ENCODE measurements around the gene CCL4. TPM values are rescaled to one million over a fixed set of nuclear protein-coding genes. Genes with fewer than 3 reads are reported as not detected.
"Not testable (repeated sequence)": the region's sequence is repeated elsewhere in the genome, so short reads cannot be mapped to it uniquely, and the experiment has no call there.

Gene CCL4
- total RNA-seq, 3 donors from 2014 or later, result 2.6 to 12.0 (median 5.2) TPM

GRCh38 chr17:36089888-36090836, 13.5 kb upstream of the CCL4 start, which contains the start of gene CCL3:
TSS of gene CCL3 (minus strand) at chr17:36090143. CDS start at chr17:36090058, 85 bp downstream.
- no peak for DNase-seq (ENCODE audit: low spot score in 2 of 2)
- intact Hi-C loops (cut with DNase I; ENCODE audit: low total_unique reads), result no loop called here
- Histone ChIP-seq H3K9me3 (no peaks in the 10 kb centered on the region), H3K4me1 (no peaks in the 10 kb centered on the region), H3K4me3 (no peak within 1 kb of the TSS), H3K36me3 (no peaks in the 10 kb centered on the region), H3K27ac (no peak within 1 kb of the TSS), H3K27me3 (no peaks in the 10 kb centered on the region)
- TF ChIP-seq CTCF (IDR thresholded peaks at IDR 0.05) (no peak), POLR2A (IDR thresholded peaks at IDR 0.05) (no peak), POLR2AphosphoS5 (IDR thresholded peaks at IDR 0.05) (no peak)

- Histone ChIP-seq H3K4me3 (no peak overlapping the region), H3K27me3 (no peaks in the 10 kb centered on the region), H3K36me3 (no peaks in the 10 kb centered on the region), H3K4me1 (no peaks in the 10 kb centered on the region), H3K27ac (no peak overlapping the region), H3K9me3 (no peaks in the 10 kb centered on the region)
- TF ChIP-seq POLR2A (IDR thresholded peaks at IDR 0.05), result no peak
- no peak for TF ChIP-seq POLR2AphosphoS5 (IDR thresholded peaks at IDR 0.05)
- intact Hi-C loops (cut with DNase I; ENCODE audit: low total_unique reads), result no loop called here
- DNase-seq (ENCODE audit: low spot score in 2 of 2), result no peak
These were observed 11.4 kb upstream of the CCL4 start for GRCh38 chr17:36092230-36092629.

GRCh38 chr17:36092715-36093114, 10.9 kb upstream of the CCL4 start:
- DNase-seq (ENCODE audit: low spot score in 2 of 2); H3K9me3 ChIP-seq; H3K4me3 ChIP-seq; H3K4me1 ChIP-seq; H3K27ac ChIP-seq; H3K36me3 ChIP-seq; intact Hi-C loops (cut with DNase I; ENCODE audit: low total_unique reads); H3K27me3 ChIP-seq: not testable (repeated sequence)

- Histone ChIP-seq H3K27ac (no peak overlapping the region), H3K4me3 (no peak overlapping the region), H3K36me3 (no peaks in the 10 kb centered on the region), H3K4me1 (no peaks in the 10 kb centered on the region), H3K9me3 (no peaks in the 10 kb centered on the region), H3K27me3 (no peaks in the 10 kb centered on the region)
- no peak for DNase-seq (ENCODE audit: low spot score in 2 of 2)
- TF ChIP-seq CTCF (IDR thresholded peaks at IDR 0.05) (no peak), POLR2A (IDR thresholded peaks at IDR 0.05) (no peak), POLR2AphosphoS5 (IDR thresholded peaks at IDR 0.05) (no peak)
- intact Hi-C loops (cut with DNase I; ENCODE audit: low total_unique reads), result no loop called here
These were observed 9.4 kb upstream of the CCL4 start for GRCh38 chr17:36094232-36094631.

GRCh38 chr17:36094746-36095145, 8.9 kb upstream of the CCL4 start:
- no peaks in the 10 kb centered on the region for H3K9me3 ChIP-seq
- H3K27me3 ChIP-seq, result no peaks in the 10 kb centered on the region
- H3K27ac ChIP-seq, result no peak overlapping the region
- no peak for DNase-seq (ENCODE audit: low spot score in 2 of 2)
- H3K36me3 ChIP-seq, result no peaks in the 10 kb centered on the region
- intact Hi-C loops (cut with DNase I; ENCODE audit: low total_unique reads), result no loop called here
- TF ChIP-seq POLR2A (IDR thresholded peaks at IDR 0.05), result no peak
- no peak overlapping the region for H3K4me3 ChIP-seq
- H3K4me1 ChIP-seq, result no peaks in the 10 kb centered on the region

GRCh38 chr17:36095992-36096391, 7.6 kb upstream of the CCL4 start:
- Histone ChIP-seq H3K9me3 (no peaks in the 10 kb centered on the region), H3K36me3 (no peaks in the 10 kb centered on the region), H3K27me3 (no peaks in the 10 kb centered on the region), H3K4me1 (no peaks in the 10 kb centered on the region), H3K27ac (no peak overlapping the region), H3K4me3 (no peak overlapping the region)
- intact Hi-C loops (cut with DNase I; ENCODE audit: low total_unique reads), result no loop called here
- no peak for TF ChIP-seq POLR2A (IDR thresholded peaks at IDR 0.05)
- TF ChIP-seq POLR2AphosphoS5 (IDR thresholded peaks at IDR 0.05), result no peak
- TF ChIP-seq CTCF (IDR thresholded peaks at IDR 0.05), result no peak
- no peak for DNase-seq (ENCODE audit: low spot score in 2 of 2)

- H3K27me3 ChIP-seq; H3K4me1 ChIP-seq; H3K4me3 ChIP-seq; H3K36me3 ChIP-seq; DNase-seq (ENCODE audit: low spot score in 2 of 2); H3K27ac ChIP-seq; H3K9me3 ChIP-seq; intact Hi-C loops (cut with DNase I; ENCODE audit: low total_unique reads): not testable (repeated sequence)
These were observed 4.6 kb upstream of the CCL4 start for GRCh38 chr17:36099004-36099403.

GRCh38 chr17:36104246-36104645, 619 bp downstream of the CCL4 start:
- H3K27me3 ChIP-seq; intact Hi-C loops (cut with DNase I; ENCODE audit: low total_unique reads); H3K9me3 ChIP-seq; DNase-seq (ENCODE audit: low spot score in 2 of 2); H3K4me3 ChIP-seq; H3K27ac ChIP-seq; H3K4me1 ChIP-seq; H3K36me3 ChIP-seq: not testable (repeated sequence)
